ENCODE results near the gene SAMHD1. TPM values are rescaled to one million over a fixed set of nuclear protein-coding genes. Genes with fewer than 3 reads are reported as not detected.

SAMHD1 gene
- total RNA-seq, 1 donor from 2014 or later: 13.8 TPM

- no peaks in the 10 kb centered on the region for H3K9me3 Mint-ChIP-seq
- no peaks in the 10 kb centered on the region for H3K36me3 Mint-ChIP-seq (ENCODE audit: low read depth)
- peaks cover 2% of the 10 kb centered on the region for H3K27me3 Mint-ChIP-seq (ENCODE audit: low read depth)
- peak overlapping the region; percentile 60 for H3K4me3 Mint-ChIP-seq
- DNase-seq (ENCODE audit: low read depth, low spot score): no peak
- no peak for TF ChIP-seq CTCF (conservative IDR thresholded peaks at IDR 0.05)
- H3K27ac Mint-ChIP-seq (ENCODE audit: unreplicated experiment): no peak overlapping the region
- H3K4me1 Mint-ChIP-seq: peaks cover 52% of the 10 kb centered on the region
Observed at GRCh38 chr20:36859282-36859555, 92.3 kb downstream of the SAMHD1 start.

GRCh38 chr20:36856691-36857635, 94.5 kb downstream of the SAMHD1 start:
- no peak for TF ChIP-seq CTCF (conservative IDR thresholded peaks at IDR 0.05)
- Mint-ChIP-seq H3K36me3 (ENCODE audit: low read depth) (no peaks in the 10 kb centered on the region), H3K27me3 (ENCODE audit: low read depth) (peaks cover under 1% of the 10 kb centered on the region), H3K27ac (ENCODE audit: unreplicated experiment) (no peak overlapping the region), H3K4me1 (peaks cover 54% of the 10 kb centered on the region), H3K4me3 (peak overlapping the region; percentile 16), H3K9me3 (no peaks in the 10 kb centered on the region)
- DNase-seq (ENCODE audit: low read depth, low spot score): no peak

- peaks cover 7% of the 10 kb centered on the region for H3K36me3 Mint-ChIP-seq (ENCODE audit: low read depth)
- H3K9me3 Mint-ChIP-seq: peaks cover 4% of the 10 kb centered on the region
- peak overlapping the region; percentile 11 for H3K4me3 Mint-ChIP-seq
- DNase-seq (ENCODE audit: low read depth, low spot score): no peak
- no peaks in the 10 kb centered on the region for H3K27me3 Mint-ChIP-seq (ENCODE audit: low read depth)
- H3K27ac Mint-ChIP-seq (ENCODE audit: unreplicated experiment): peak overlapping the region; percentile 76
- peaks cover 52% of the 10 kb centered on the region for H3K4me1 Mint-ChIP-seq
- no peak for TF ChIP-seq CTCF (conservative IDR thresholded peaks at IDR 0.05)
Observed at GRCh38 chr20:36856195-36856594, 95.3 kb downstream of the SAMHD1 start.

GRCh38 chr20:36855241-36855657, 96.3 kb downstream of the SAMHD1 start:
- no peak for TF ChIP-seq CTCF (conservative IDR thresholded peaks at IDR 0.05)
- no peak overlapping the region for H3K4me3 Mint-ChIP-seq
- no peak for DNase-seq (ENCODE audit: low read depth, low spot score)
- H3K27me3 Mint-ChIP-seq (ENCODE audit: low read depth): no peaks in the 10 kb centered on the region
- H3K27ac Mint-ChIP-seq (ENCODE audit: unreplicated experiment): no peak overlapping the region
- H3K4me1 Mint-ChIP-seq: peaks cover 43% of the 10 kb centered on the region
- H3K36me3 Mint-ChIP-seq (ENCODE audit: low read depth): peaks cover 12% of the 10 kb centered on the region
- H3K9me3 Mint-ChIP-seq: peaks cover 4% of the 10 kb centered on the region

GRCh38 chr20:36854348-36855240, 96.9 kb downstream of the SAMHD1 start:
- DNase-seq (ENCODE audit: low read depth, low spot score): no peak
- Mint-ChIP-seq H3K4me1 (peaks cover 39% of the 10 kb centered on the region), H3K36me3 (ENCODE audit: low read depth) (peaks cover 12% of the 10 kb centered on the region), H3K27ac (ENCODE audit: unreplicated experiment) (no peak overlapping the region), H3K27me3 (ENCODE audit: low read depth) (no peaks in the 10 kb centered on the region), H3K9me3 (peaks cover 4% of the 10 kb centered on the region), H3K4me3 (peak overlapping the region; percentile 19)
- TF ChIP-seq CTCF (conservative IDR thresholded peaks at IDR 0.05): no peak

Measured in neural crest cell (in vitro differentiated cells).